Kidney epithelial cell (primary cell): ENCODE measurements around the gene NCKAP5L. TPM values are rescaled to one million over a fixed set of nuclear protein-coding genes. Genes with fewer than 3 reads are reported as not detected.

Experiments
- DNase-seq: peaks from one replicate; pipeline ENCODE4 v3.0.0-alpha.2; 2010; ENCODE audit warnings: low read depth
- H3K27me3 ChIP-seq: 2 replicates; pipeline ENCODE4 v1.6.0; 2011; ENCODE audit warnings: low read length; ENCODE audit not compliant: control insufficient read depth, insufficient read depth
- H3K36me3 ChIP-seq: 2 replicates; pipeline ENCODE4 v1.5.1; 2011; ENCODE audit warnings: low read length; ENCODE audit not compliant: control insufficient read depth, insufficient read depth
- H3K4me3 ChIP-seq: 2 replicates; pipeline ENCODE4 v1.5.1; 2011; ENCODE audit warnings: low read depth, mild to moderate bottlenecking, control low read depth, low read length
- CTCF ChIP-seq: IDR thresholded peaks from 2 replicates; pipeline ENCODE4 v1.5.1; 2011; ENCODE audit warnings: mild to moderate bottlenecking, moderate library complexity, low read length, control low read depth, inconsistent platforms; ENCODE audit not compliant: insufficient read depth, poor library complexity, severe bottlenecking
- total RNA-seq: library from RNA; depleted of rRNA; stranded (reverse); fragments of >200 nt; gene quantifications from 2 replicates; pipeline ENCODE4 v1.2.3, GENCODE V29; 2015

NCKAP5L gene
- total RNA-seq, 1 donor from 2014 or later = 24.1 TPM

DNA sequence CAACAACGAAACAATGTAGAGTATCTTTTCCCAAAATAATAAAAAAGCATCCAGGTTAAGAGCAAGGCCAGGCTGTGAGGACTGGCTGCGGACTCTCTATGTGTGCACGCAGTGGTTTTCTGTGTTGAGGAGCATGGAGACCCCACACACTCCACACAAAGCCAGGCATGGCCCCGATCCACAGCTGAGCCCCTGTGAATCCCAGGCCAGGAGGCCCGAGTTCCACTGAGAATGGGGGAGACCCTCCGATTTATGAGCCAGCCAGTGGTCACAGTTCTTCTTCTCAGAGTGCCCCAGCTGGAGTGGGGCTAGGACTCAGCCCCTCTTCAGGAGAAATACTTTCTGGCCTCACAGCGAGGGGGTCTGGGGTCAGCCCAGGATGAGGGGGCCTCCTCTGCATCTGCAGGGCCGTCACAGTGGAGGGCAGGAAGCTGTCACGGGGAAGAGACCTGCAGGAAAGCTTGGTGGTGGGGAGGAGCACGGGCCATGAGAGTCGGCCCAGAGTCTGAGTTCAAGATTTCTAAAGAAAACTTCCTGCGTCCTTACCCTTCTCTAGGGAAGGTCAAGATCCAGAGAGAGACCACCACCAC lies 20.1 kb downstream of the NCKAP5L start:
- TF ChIP-seq CTCF = no peak
- no peaks in the 10 kb centered on the region for H3K36me3 ChIP-seq

GRCh38 chr12:49806877-49807276 lies 21.3 kb downstream of the NCKAP5L start:
- Histone ChIP-seq H3K36me3 (no peaks in the 10 kb centered on the region), H3K27me3 (no peaks in the 10 kb centered on the region), H3K4me3 (no peak overlapping the region)
- no peak for DNase-seq
- no peak for TF ChIP-seq CTCF

More for the DNA sequence above, 20.1 kb downstream of the NCKAP5L start:
- Histone ChIP-seq H3K27me3 (no peaks in the 10 kb centered on the region), H3K4me3 (no peak overlapping the region)
- DNase-seq = no peak

- Histone ChIP-seq H3K27me3 (no peaks in the 10 kb centered on the region), H3K4me3 (no peak overlapping the region), H3K36me3 (no peaks in the 10 kb centered on the region)
- no peak for TF ChIP-seq CTCF
- DNase-seq = no peak
Observed at GRCh38 chr12:49806321-49806813, 21.8 kb downstream of the NCKAP5L start.

DNA sequence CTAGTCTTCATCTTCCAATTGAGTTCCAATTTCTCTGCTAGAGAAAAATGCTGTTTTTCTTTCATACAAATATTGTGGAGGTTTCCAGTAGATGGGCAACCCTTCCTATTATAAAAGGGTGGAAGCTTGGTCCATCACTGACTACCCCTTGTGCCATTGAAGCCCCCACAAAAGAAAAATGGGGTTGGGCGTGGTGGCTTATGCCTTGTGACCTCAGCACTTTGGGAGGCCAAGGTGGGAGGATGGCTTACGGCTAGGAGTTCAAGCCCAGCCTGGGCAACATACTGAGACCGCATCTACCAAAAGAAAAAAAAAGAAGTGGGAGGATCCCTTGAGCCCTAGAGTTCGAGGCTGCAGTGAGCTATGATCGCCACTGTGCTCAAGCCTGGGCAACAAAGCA lies 22.8 kb downstream of the NCKAP5L start:
- Histone ChIP-seq H3K27me3 (no peaks in the 10 kb centered on the region), H3K4me3 (no peak overlapping the region), H3K36me3 (no peaks in the 10 kb centered on the region)
- DNase-seq = no peak
- TF ChIP-seq CTCF = no peak

DNA sequence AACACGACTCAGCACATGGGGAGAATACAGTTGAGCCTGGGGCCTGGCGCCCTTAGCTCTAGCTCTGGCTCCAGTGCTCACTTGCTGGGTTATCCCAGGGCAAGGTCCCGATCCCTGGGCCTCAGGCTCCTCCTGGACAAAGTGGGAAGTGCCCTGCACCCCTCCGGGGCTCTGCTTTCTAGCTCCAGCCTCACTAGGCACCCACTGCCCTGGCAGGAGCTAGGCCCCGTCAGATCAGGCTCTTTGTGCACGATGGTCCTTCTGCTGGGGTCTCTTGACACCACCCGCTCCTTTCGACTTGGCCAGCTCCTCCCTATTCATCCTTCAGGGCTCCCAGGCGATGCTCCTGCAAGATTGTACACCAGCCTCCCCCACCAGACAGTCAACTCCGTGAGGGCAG lies 23.4 kb downstream of the NCKAP5L start:
- DNase-seq = no peak
- Histone ChIP-seq H3K27me3 (no peaks in the 10 kb centered on the region), H3K36me3 (no peaks in the 10 kb centered on the region), H3K4me3 (no peak overlapping the region)
- TF ChIP-seq CTCF = no peak
